ENCODE data around the gene RPUSD2.

The RPUSD2 gene

GRCh38 chr15:40536501-40536900 lies 32.6 kb upstream of the RPUSD2 start:
- no peak overlapping the region for H3K4me3 ChIP-seq (ENCODE audit: low read depth, low read length)
- DNase-seq (ENCODE audit: low read depth), result no peak

GRCh38 chr15:40538976-40539375 lies 30.1 kb upstream of the RPUSD2 start:
- TF ChIP-seq CTCF (IDR thresholded peaks at IDR 0.05; ENCODE audit: low read depth, low read length, missing control alignments), result no peak
- DNase-seq (ENCODE audit: low read depth), result no peak
- H3K4me3 ChIP-seq (ENCODE audit: low read depth, low read length), result no peak overlapping the region

More at GRCh38 chr15:40536501-40536900, 32.6 kb upstream of the RPUSD2 start:
- no peak for TF ChIP-seq CTCF (IDR thresholded peaks at IDR 0.05; ENCODE audit: low read depth, low read length, missing control alignments)

- no peak overlapping the region for H3K4me3 ChIP-seq (ENCODE audit: low read depth, low read length)
- TF ChIP-seq CTCF (IDR thresholded peaks at IDR 0.05; ENCODE audit: low read depth, low read length, missing control alignments), result no peak
- no peak for DNase-seq (ENCODE audit: low read depth)
These were observed 26.0 kb upstream of the RPUSD2 start for GRCh38 chr15:40543082-40543481.

- TF ChIP-seq CTCF (IDR thresholded peaks at IDR 0.05; ENCODE audit: low read depth, low read length, missing control alignments), result no peak
- H3K4me3 ChIP-seq (ENCODE audit: low read depth, low read length), result no peak overlapping the region
These were observed 25.3 kb upstream of the RPUSD2 start for GRCh38 chr15:40543631-40544294.

GRCh38 chr15:40545457-40545856 lies 23.6 kb upstream of the RPUSD2 start:
- no peak for DNase-seq (ENCODE audit: low read depth)
- H3K4me3 ChIP-seq (ENCODE audit: low read depth, low read length), result no peak overlapping the region
- peak; percentile 55 for TF ChIP-seq CTCF (IDR thresholded peaks at IDR 0.05; ENCODE audit: low read depth, low read length, missing control alignments)

More at GRCh38 chr15:40543631-40544294, 25.3 kb upstream of the RPUSD2 start:
- peak; percentile 75 for DNase-seq (ENCODE audit: low read depth)

- no peak for DNase-seq (ENCODE audit: low read depth)
- TF ChIP-seq CTCF (IDR thresholded peaks at IDR 0.05; ENCODE audit: low read depth, low read length, missing control alignments), result no peak
- H3K4me3 ChIP-seq (ENCODE audit: low read depth, low read length), result no peak overlapping the region
These were observed 20.5 kb upstream of the RPUSD2 start for GRCh38 chr15:40548610-40549009.

GRCh38 chr15:40549894-40550293 lies 19.2 kb upstream of the RPUSD2 start:
- H3K4me3 ChIP-seq (ENCODE audit: low read depth, low read length), result no peak overlapping the region
- no peak for TF ChIP-seq CTCF (IDR thresholded peaks at IDR 0.05; ENCODE audit: low read depth, low read length, missing control alignments)
- no peak for DNase-seq (ENCODE audit: low read depth)
